ENCODE measurements around the gene CPNE6. TPM values are rescaled to one million over a fixed set of nuclear protein-coding genes. Genes with fewer than 3 reads are reported as not detected.

Gene CPNE6
- total and polyA plus RNA-seq, 2 of the 13 experiments (the other 11 are each of a cell fraction or from before 2014, with no cell fraction given), result not detected

- TF ChIP-seq ATF2 (CRISPR knock-in tag; IDR thresholded peaks at IDR 0.05) (peak; percentile 96), THRA (CRISPR knock-in tag; IDR thresholded peaks at IDR 0.05; ENCODE audit: borderline replicate concordance) (peak; percentile 98), GATAD2A (CRISPR knock-in tag; IDR thresholded peaks at IDR 0.05) (peak; percentile 94), ZNF318 (CRISPR knock-in tag; IDR thresholded peaks at IDR 0.05) (peak; percentile 98), TAF15 (IDR thresholded peaks at IDR 0.05; ENCODE audit: low read depth, low read length, poor library complexity, severe bottlenecking) (no peak), CBX2 (IDR thresholded peaks at IDR 0.05; ENCODE audit: low read depth, low read length) (no peak), CBX2 (CRISPR knock-in tag; IDR thresholded peaks at IDR 0.05; ENCODE audit: low read depth) (peak; percentile 99), ZNF275 (CRISPR knock-in tag; IDR thresholded peaks at IDR 0.05; ENCODE audit: borderline replicate concordance) (peak; percentile 80; the same call in 1 of the 2 replicates), MAF1 (CRISPR knock-in tag; IDR thresholded peaks at IDR 0.05; ENCODE audit: borderline replicate concordance) (peak; percentile 2; the same call in 1 of the 2 replicates), NR2F6 (IDR thresholded peaks at IDR 0.05) (peak; percentile 93), NR2F6 (CRISPR knock-in tag; IDR thresholded peaks at IDR 0.05) (peak; percentile 94), SP2 (CRISPR knock-in tag; IDR thresholded peaks at IDR 0.05) (no peak), MAFK (conservative IDR thresholded peaks at IDR 0.05 in 1 of 2, IDR thresholded peaks at IDR 0.05 in 1 of 2; ENCODE audit: low read length in 2 of 2) (no peak), U2AF2 (IDR thresholded peaks at IDR 0.05; ENCODE audit: low read depth, low read length) (peak; percentile 92), CCAR2 (optimal IDR thresholded peaks at IDR 0.05; ENCODE audit: low read depth, low read length) (no peak)
These were observed 24.1 kb downstream of the CPNE6 start (continued) for GRCh38 chr14:24095271-24096068.

All from HepG2 (cell line).